Measurements from ENCODE around the gene SUGCT.
"Not testable (repeated sequence)": the region's sequence is repeated elsewhere in the genome, so short reads cannot be mapped to it uniquely, and the experiment has no call there.

The SUGCT gene

GRCh38 chr7:40268810-40269209, 134.0 kb downstream of the SUGCT start:
- FAIRE-seq: not testable (repeated sequence)

GRCh38 chr7:40276061-40276460, 141.3 kb downstream of the SUGCT start:
- FAIRE-seq: no peak

- FAIRE-seq: no peak
These were observed 145.2 kb downstream of the SUGCT start for GRCh38 chr7:40279991-40280390.

GRCh38 chr7:40282858-40283257, 148.1 kb downstream of the SUGCT start:
- FAIRE-seq: no peak

GRCh38 chr7:40283391-40283790, 148.6 kb downstream of the SUGCT start:
- no peak for FAIRE-seq

- no peak for FAIRE-seq
These were observed 154.0 kb downstream of the SUGCT start for GRCh38 chr7:40288827-40289226.

- no peak for FAIRE-seq
These were observed 163.0 kb downstream of the SUGCT start for GRCh38 chr7:40297741-40298311.

- no peak for FAIRE-seq
These were observed 163.6 kb downstream of the SUGCT start for GRCh38 chr7:40298421-40298820.

GRCh38 chr7:40299097-40299496, 164.3 kb downstream of the SUGCT start:
- FAIRE-seq: no peak

GRCh38 chr7:40300146-40300670, 165.4 kb downstream of the SUGCT start:
- no peak for FAIRE-seq

GRCh38 chr7:40301486-40302068, 166.8 kb downstream of the SUGCT start:
- no peak for FAIRE-seq

- no peak for FAIRE-seq
These were observed 169.2 kb downstream of the SUGCT start for GRCh38 chr7:40303996-40304395.

GRCh38 chr7:40305229-40305628, 170.4 kb downstream of the SUGCT start:
- no peak for FAIRE-seq

GRCh38 chr7:40306025-40306424, 171.2 kb downstream of the SUGCT start:
- FAIRE-seq: no peak

GRCh38 chr7:40306596-40306995, 171.8 kb downstream of the SUGCT start:
- FAIRE-seq: no peak

GRCh38 chr7:40310258-40310657, 175.5 kb downstream of the SUGCT start:
- FAIRE-seq: no peak

- no peak for FAIRE-seq
These were observed 176.5 kb downstream of the SUGCT start for GRCh38 chr7:40311307-40311706.

GRCh38 chr7:40315277-40315676, 180.5 kb downstream of the SUGCT start:
- FAIRE-seq: no peak

- FAIRE-seq: no peak
These were observed 181.4 kb downstream of the SUGCT start for GRCh38 chr7:40316176-40316575.

- no peak for FAIRE-seq
These were observed 190.1 kb downstream of the SUGCT start for GRCh38 chr7:40324914-40325313.

- FAIRE-seq: no peak
These were observed 192.3 kb downstream of the SUGCT start for GRCh38 chr7:40327113-40327512.

- FAIRE-seq: no peak
These were observed 193.1 kb downstream of the SUGCT start for GRCh38 chr7:40327873-40328272.

- FAIRE-seq: peak; percentile 78
These were observed 194.9 kb downstream of the SUGCT start for GRCh38 chr7:40329601-40330153.

GRCh38 chr7:40330408-40330807, 195.6 kb downstream of the SUGCT start:
- no peak for FAIRE-seq

- no peak for FAIRE-seq
These were observed 197.1 kb downstream of the SUGCT start for GRCh38 chr7:40331915-40332314.

All from TTC549 (cell line).